Measurements from ENCODE around the gene MAGI2.
"Not testable (repeated sequence)": the region's sequence is repeated elsewhere in the genome, so short reads cannot be mapped to it uniquely, and the experiment has no call there.

The MAGI2 gene

DNA sequence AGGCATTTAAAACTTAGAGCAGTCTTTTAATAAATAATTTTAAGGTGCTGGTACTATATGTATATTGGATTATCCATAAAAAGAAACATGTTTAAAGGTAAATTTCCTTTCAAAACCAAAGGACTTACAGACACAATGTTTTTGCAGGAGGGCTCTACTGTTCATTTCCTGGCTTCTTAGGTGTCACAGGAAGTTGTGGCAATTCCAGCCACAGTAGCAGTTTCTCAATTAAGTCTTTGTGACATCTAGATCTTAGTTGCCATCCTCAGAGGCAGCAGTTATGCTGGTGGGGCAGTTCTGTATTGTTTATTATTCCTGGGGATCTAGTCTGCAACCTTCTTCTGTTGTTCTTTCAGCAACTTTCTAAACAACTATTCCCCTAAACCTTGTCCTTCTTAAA is 460.1 kb downstream of the MAGI2 start:
- H3K36me3 ChIP-seq (ENCODE audit: insufficient read depth, low read length), result no peaks in the 10 kb centered on the region
- no peak overlapping the region for H2AFZ ChIP-seq (ENCODE audit: low read depth, low read length)
- H3K27me3 ChIP-seq (ENCODE audit: insufficient read depth, low read length), result no peaks in the 10 kb centered on the region
- no peaks in the 10 kb centered on the region for H3K4me1 ChIP-seq (ENCODE audit: insufficient read depth, low read length)
- H3K4me3 ChIP-seq (ENCODE audit: low read length), result no peak overlapping the region
- H3K9me3 ChIP-seq (ENCODE audit: low read length), result no peaks in the 10 kb centered on the region

DNA sequence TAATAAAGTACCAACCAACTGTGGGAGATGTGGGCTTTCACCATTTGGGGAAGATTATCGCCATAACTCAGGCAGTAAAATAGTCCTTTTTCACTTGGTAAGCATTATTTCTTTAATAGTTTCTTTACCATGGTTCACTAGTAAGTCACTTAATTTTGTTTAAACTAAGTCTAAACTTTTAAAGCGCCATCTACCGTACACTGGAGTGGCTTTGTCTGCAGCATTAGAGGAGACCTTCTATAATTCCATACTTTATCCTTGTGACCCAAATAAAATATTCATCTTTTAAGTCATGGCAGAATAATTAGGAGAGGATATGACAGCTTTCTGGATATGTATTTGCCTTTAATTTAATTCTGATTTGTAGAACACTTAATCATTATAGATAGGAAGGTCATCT is 468.0 kb downstream of the MAGI2 start:
- Histone ChIP-seq H2AFZ (ENCODE audit: low read depth, low read length) (no peak overlapping the region), H3K4me1 (ENCODE audit: insufficient read depth, low read length) (no peaks in the 10 kb centered on the region), H3K9me3 (ENCODE audit: low read length) (no peaks in the 10 kb centered on the region), H3K36me3 (ENCODE audit: insufficient read depth, low read length) (no peaks in the 10 kb centered on the region), H3K27me3 (ENCODE audit: insufficient read depth, low read length) (no peaks in the 10 kb centered on the region), H3K4me3 (ENCODE audit: low read length) (no peak overlapping the region)

DNA sequence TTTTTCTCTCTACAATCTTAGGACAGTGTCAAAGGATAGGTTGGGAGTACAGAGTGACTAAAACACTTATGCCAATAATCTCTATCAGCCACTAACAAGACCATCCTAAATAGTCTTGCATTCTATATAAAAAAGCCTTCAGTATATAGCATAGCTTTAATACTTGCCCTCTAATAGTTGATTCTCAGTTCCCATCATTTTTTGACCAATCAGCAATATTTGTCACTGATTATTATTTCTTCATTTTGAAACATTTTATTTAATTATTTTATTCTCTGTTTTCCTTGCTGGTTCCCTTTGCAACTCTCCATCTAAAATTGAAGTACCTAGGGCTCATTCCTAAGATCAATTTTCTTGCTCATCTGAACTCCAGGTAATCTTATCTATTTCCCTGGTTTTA is 470.0 kb downstream of the MAGI2 start:
- no peak overlapping the region for H2AFZ ChIP-seq (ENCODE audit: low read depth, low read length)
- no peaks in the 10 kb centered on the region for H3K27me3 ChIP-seq (ENCODE audit: insufficient read depth, low read length)

DNA sequence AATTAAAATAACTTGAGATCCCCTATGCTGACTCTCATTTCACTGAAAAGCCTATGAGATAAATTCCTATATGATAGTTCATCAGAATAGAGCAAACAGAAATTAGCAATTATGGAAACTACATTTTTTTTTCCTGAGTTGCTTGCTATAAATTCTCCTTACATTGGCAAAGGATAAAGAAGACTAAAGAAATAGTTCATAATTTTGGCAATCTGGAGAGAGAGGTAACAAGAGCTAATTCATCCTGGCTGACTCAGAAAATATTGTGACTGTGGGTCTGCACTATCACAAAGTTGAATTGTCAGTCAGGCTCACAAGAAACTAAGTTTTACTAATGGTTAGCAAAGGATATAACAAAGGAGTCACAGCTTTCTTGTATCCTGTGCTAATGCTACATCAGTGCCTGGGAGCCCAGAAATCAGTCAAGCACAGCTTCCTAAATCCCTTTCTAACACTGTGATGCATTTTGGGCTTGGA is 483.0 kb downstream of the MAGI2 start:
- Histone ChIP-seq H2AFZ (ENCODE audit: low read depth, low read length) (no peak overlapping the region), H3K36me3 (ENCODE audit: insufficient read depth, low read length) (no peaks in the 10 kb centered on the region), H3K4me1 (ENCODE audit: insufficient read depth, low read length) (no peaks in the 10 kb centered on the region), H3K27me3 (ENCODE audit: insufficient read depth, low read length) (no peaks in the 10 kb centered on the region), H3K9me3 (ENCODE audit: low read length) (no peaks in the 10 kb centered on the region), H3K4me3 (ENCODE audit: low read length) (no peak overlapping the region)

More for the DNA sequence above, 470.0 kb downstream of the MAGI2 start:
- Histone ChIP-seq H3K36me3 (ENCODE audit: insufficient read depth, low read length) (no peaks in the 10 kb centered on the region), H3K9me3 (ENCODE audit: low read length) (no peaks in the 10 kb centered on the region), H3K4me3 (ENCODE audit: low read length) (no peak overlapping the region), H3K4me1 (ENCODE audit: insufficient read depth, low read length) (no peaks in the 10 kb centered on the region)

DNA sequence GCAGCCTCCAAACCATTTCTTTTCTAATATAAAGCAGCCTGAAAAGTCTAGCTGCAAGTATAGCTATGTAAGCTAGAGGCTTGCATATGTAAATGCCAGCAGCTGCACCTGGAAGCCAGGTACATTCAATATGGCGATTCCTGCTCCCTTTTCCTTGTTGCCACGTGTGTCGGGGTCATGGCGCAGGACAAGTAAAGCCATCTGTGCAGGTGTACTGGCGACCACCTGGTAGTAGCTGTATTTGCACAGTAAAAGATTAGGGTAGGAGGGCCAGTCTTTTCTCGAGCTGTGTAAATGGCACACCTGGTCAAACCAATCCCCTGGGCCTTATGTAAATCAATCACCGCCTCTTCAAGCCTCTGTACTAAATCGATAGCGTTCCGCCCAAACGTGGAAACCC is 484.5 kb downstream of the MAGI2 start:
- H3K9me3 ChIP-seq (ENCODE audit: low read length), result no peaks in the 10 kb centered on the region
- no peaks in the 10 kb centered on the region for H3K4me1 ChIP-seq (ENCODE audit: insufficient read depth, low read length)
- no peaks in the 10 kb centered on the region for H3K27me3 ChIP-seq (ENCODE audit: insufficient read depth, low read length)
- H3K36me3 ChIP-seq (ENCODE audit: insufficient read depth, low read length), result no peaks in the 10 kb centered on the region
- H2AFZ ChIP-seq (ENCODE audit: low read depth, low read length), result no peak overlapping the region
- no peak overlapping the region for H3K4me3 ChIP-seq (ENCODE audit: low read length)

DNA sequence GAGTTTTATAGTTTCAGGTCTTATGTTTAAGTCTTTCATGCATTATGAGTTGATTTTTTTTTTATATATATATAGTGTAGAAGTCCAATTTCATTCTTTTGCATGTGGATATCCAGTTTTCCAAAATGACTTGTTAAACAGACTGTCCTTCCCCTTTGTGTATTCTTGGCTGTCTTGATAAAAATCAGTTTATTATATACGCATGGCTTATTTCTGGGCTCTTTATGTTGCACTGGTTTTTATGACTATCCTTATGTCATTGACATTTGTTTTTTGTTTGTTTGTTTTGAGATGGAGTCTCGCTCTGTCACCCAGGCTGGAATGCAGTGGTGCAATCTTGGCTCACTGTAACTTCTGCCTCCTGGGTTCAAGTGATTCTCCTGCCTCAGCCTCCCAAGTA is 485.9 kb downstream of the MAGI2 start:
- H3K27me3 ChIP-seq (ENCODE audit: insufficient read depth, low read length); H3K4me1 ChIP-seq (ENCODE audit: insufficient read depth, low read length); H3K36me3 ChIP-seq (ENCODE audit: insufficient read depth, low read length); H2AFZ ChIP-seq (ENCODE audit: low read depth, low read length); H3K9me3 ChIP-seq (ENCODE audit: low read length); H3K4me3 ChIP-seq (ENCODE audit: low read length): not testable (repeated sequence)

DNA sequence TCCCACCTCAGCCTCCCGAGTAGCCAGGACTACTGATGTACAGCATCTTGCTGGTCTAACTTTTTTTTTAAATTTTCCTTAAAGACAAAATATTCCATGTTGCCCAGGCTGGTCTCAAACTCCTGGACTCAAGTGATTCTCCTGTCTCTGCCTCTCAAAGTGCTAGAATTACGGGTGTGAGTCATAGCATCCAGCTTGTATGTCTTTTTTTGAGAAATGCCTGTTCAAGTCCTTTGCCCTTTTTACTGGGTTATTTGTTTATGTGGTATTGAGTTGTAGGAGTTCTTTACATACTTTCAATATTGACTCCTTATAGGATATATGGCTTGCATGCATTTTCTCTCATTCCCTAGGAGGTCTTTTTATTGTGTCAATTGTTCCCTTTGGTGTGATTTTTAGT is 486.4 kb downstream of the MAGI2 start:
- Histone ChIP-seq H3K36me3 (ENCODE audit: insufficient read depth, low read length) (no peaks in the 10 kb centered on the region), H3K4me3 (ENCODE audit: low read length) (no peak overlapping the region), H3K9me3 (ENCODE audit: low read length) (no peaks in the 10 kb centered on the region), H2AFZ (ENCODE audit: low read depth, low read length) (no peak overlapping the region), H3K27me3 (ENCODE audit: insufficient read depth, low read length) (no peaks in the 10 kb centered on the region), H3K4me1 (ENCODE audit: insufficient read depth, low read length) (no peaks in the 10 kb centered on the region)

DNA sequence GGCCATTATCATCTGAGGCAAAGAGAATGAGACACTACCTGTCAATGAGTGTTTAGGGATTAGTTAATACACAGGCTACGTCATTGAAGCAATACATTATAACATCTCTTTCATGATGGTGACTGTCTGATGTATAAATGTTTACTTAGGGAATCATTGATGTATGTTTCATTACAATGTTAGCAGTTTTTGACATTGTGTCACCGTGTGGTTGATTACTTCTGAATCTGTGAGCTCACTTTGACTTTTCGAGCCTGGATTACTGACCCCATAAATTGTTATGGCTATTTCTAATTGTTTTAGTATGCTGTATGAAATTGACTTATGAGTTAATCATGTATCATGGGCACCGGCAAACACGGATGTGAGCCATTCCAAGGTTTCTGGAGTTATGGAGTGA is 494.0 kb downstream of the MAGI2 start:
- Histone ChIP-seq H2AFZ (ENCODE audit: low read depth, low read length) (no peak overlapping the region), H3K27me3 (ENCODE audit: insufficient read depth, low read length) (no peaks in the 10 kb centered on the region), H3K9me3 (ENCODE audit: low read length) (no peaks in the 10 kb centered on the region), H3K4me1 (ENCODE audit: insufficient read depth, low read length) (no peaks in the 10 kb centered on the region), H3K36me3 (ENCODE audit: insufficient read depth, low read length) (no peaks in the 10 kb centered on the region), H3K4me3 (ENCODE audit: low read length) (no peak overlapping the region)

DNA sequence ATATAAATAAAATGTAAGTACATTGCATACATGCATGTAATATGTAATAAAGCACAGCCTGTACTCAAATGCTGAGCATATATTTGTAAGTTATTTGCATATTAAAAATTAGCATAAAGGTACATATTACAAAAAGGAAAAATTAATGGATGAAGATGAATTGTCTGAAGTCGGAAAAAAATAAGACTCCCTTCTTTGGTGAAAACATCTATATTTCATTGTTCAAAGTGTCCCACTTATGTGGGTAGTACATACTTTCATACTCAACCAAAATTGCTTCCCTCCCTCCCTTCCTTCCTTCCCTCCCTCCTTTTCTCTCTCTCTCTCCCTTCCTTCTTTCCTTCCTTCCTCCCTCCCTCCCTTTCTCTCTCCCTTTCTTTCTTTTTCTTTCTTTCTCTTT is 498.1 kb downstream of the MAGI2 start:
- no peak overlapping the region for H3K4me3 ChIP-seq (ENCODE audit: low read length)
- H3K27me3 ChIP-seq (ENCODE audit: insufficient read depth, low read length), result no peaks in the 10 kb centered on the region

DNA sequence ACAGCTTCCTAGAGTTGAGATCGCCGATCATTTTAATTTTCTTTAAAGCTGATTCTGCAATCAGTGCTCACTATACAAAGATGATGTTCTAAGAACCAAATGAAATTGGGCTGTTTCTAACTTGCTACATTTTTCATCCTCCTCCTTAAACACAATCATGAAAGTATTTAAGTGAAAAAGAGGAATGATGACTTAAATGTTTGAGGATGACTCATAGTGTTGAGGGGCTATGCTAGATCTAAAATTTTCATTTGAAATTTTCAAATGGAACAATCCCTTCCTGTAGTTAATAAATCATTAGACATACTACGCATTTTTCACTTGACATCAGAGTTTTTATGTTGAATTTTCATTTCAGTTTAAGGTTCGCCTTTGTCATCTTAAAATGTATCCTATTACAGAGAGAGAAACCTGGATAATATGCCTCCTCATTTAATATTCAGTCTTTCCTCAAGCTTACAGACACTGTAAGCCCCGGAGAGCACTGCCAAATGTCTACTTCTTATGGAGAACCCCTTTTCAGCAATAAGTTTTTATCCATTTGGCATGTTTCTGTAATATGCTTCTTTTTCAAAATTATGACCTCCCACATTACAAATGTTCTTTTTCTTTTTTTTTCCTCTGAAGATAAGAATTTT is 499.6 kb downstream of the MAGI2 start:
- no peaks in the 10 kb centered on the region for H3K4me1 ChIP-seq (ENCODE audit: insufficient read depth, low read length)
- H3K4me3 ChIP-seq (ENCODE audit: low read length), result no peak overlapping the region
- H2AFZ ChIP-seq (ENCODE audit: low read depth, low read length), result no peak overlapping the region
- H3K27me3 ChIP-seq (ENCODE audit: insufficient read depth, low read length), result no peaks in the 10 kb centered on the region
- no peaks in the 10 kb centered on the region for H3K9me3 ChIP-seq (ENCODE audit: low read length)
- H3K36me3 ChIP-seq (ENCODE audit: insufficient read depth, low read length), result no peaks in the 10 kb centered on the region

More for the DNA sequence above, 498.1 kb downstream of the MAGI2 start:
- Histone ChIP-seq H3K4me1 (ENCODE audit: insufficient read depth, low read length) (no peaks in the 10 kb centered on the region), H3K9me3 (ENCODE audit: low read length) (no peaks in the 10 kb centered on the region), H2AFZ (ENCODE audit: low read depth, low read length) (no peak overlapping the region), H3K36me3 (ENCODE audit: insufficient read depth, low read length) (no peaks in the 10 kb centered on the region)

DNA sequence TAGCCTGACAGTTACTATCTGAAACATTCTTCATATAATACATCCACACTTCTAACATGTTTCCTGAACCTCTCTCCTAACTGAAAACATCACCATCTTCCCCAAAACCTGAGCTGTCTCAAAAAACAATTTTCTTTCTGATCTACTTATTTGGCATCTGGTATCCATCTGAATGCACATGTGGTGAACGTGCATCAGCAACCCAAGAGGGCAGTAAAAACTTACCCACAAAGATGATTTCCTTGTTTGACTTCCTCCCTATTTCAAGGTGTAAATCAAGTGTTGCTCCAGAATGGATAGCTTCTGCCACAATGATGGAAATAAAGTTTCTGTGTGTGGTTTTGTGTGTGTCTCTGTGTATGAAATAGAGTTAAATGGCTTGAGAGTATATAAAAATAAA is 500.4 kb downstream of the MAGI2 start:
- Histone ChIP-seq H3K4me3 (ENCODE audit: low read length) (no peak overlapping the region), H2AFZ (ENCODE audit: low read depth, low read length) (no peak overlapping the region), H3K9me3 (ENCODE audit: low read length) (no peaks in the 10 kb centered on the region), H3K4me1 (ENCODE audit: insufficient read depth, low read length) (no peaks in the 10 kb centered on the region), H3K36me3 (ENCODE audit: insufficient read depth, low read length) (no peaks in the 10 kb centered on the region), H3K27me3 (ENCODE audit: insufficient read depth, low read length) (no peaks in the 10 kb centered on the region)

DNA sequence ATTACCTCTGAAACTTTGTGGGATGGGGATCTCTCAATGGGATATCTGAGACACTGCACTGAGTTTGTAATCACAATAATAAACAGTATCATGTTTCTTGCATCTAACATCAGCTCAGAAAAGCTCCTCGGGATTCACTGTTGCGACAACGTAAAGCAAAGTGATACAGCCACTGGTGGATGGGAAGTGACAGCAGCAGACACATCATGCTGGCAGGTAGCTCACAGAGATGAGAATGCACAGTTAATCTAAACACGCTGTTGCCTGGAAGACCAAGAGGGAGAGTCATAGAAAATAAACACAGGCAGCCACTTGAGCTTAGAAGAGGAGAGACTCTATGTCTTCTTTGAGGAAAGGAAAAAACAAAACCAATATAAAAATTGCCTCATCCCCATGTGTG is 513.8 kb downstream of the MAGI2 start:
- Histone ChIP-seq H3K27me3 (ENCODE audit: insufficient read depth, low read length) (no peaks in the 10 kb centered on the region), H3K4me1 (ENCODE audit: insufficient read depth, low read length) (no peaks in the 10 kb centered on the region), H3K36me3 (ENCODE audit: insufficient read depth, low read length) (no peaks in the 10 kb centered on the region), H3K9me3 (ENCODE audit: low read length) (no peaks in the 10 kb centered on the region), H2AFZ (ENCODE audit: low read depth, low read length) (no peak overlapping the region), H3K4me3 (ENCODE audit: low read length) (no peak overlapping the region)

DNA sequence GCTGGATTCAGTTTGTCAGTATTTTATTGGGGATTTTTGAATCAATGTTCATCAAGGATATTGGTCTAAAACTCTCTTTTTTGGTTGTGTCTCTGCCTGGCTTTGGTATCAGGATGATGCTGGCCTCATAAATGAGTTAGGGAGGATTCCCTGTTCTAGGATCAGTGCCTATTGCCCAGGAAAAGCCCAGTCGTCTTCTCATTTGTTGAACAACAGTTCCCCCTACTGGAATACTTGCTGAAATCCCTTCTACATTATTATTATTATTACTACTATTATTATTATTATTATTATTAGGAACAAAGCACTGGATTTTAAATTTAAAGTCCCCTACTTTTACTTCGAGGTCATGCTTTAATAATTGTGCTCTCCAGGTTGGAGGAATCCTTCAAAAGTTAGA is 528.9 kb downstream of the MAGI2 start:
- no peaks in the 10 kb centered on the region for H3K9me3 ChIP-seq (ENCODE audit: low read length)
- H3K36me3 ChIP-seq (ENCODE audit: insufficient read depth, low read length), result no peaks in the 10 kb centered on the region
- H2AFZ ChIP-seq (ENCODE audit: low read depth, low read length), result no peak overlapping the region
- no peaks in the 10 kb centered on the region for H3K27me3 ChIP-seq (ENCODE audit: insufficient read depth, low read length)
- H3K4me3 ChIP-seq (ENCODE audit: low read length), result no peak overlapping the region
- H3K4me1 ChIP-seq (ENCODE audit: insufficient read depth, low read length), result no peaks in the 10 kb centered on the region

DNA sequence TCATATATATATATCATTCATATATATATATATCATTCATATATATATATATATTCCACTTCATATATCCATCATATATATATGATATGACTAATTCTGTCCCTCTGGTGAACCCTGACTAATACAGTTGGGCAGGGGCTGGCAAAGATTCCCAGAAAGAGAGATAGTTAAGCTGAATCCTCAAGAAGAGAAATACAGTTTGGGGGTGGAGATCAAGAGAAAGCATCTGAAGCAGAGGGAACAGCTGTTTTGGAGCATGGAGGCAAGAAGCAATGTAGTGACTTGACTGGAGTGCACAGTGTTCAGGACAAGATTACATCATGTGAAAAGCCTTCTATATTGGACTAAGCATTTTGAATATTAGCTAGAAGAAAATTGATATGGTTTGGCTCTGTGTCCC is 540.7 kb downstream of the MAGI2 start:
- Histone ChIP-seq H3K9me3 (ENCODE audit: low read length) (no peaks in the 10 kb centered on the region), H2AFZ (ENCODE audit: low read depth, low read length) (no peak overlapping the region), H3K36me3 (ENCODE audit: insufficient read depth, low read length) (no peaks in the 10 kb centered on the region), H3K4me1 (ENCODE audit: insufficient read depth, low read length) (no peaks in the 10 kb centered on the region), H3K4me3 (ENCODE audit: low read length) (no peak overlapping the region), H3K27me3 (ENCODE audit: insufficient read depth, low read length) (no peaks in the 10 kb centered on the region)
